MM.1S (cell line): ENCODE measurements around the gene GUCA1A.

Experiments used
- DNase-seq: peaks from one replicate; pipeline ENCODE4 v3.0.0-alpha.2; 2015
- H2AFZ ChIP-seq: fragments of 300-600 bp; sonication (generic); 2 replicates; pipeline ENCODE4 v1.6.0; 2016; ENCODE audit warnings: antibody characterized with exemption, low read length
- H3F3A ChIP-seq: fragments of 300-600 bp; sonication (generic); 2 replicates; pipeline ENCODE4 v1.6.1; 2016; ENCODE audit warnings: mild to moderate bottlenecking, antibody characterized with exemption, low read length, moderate library complexity, mixed read lengths; ENCODE audit not compliant: insufficient read depth
- H3K27ac ChIP-seq: fragments of 300-600 bp; sonication (generic); 2 replicates; pipeline ENCODE4 v1.5.1; 2016; ENCODE audit warnings: mild to moderate bottlenecking, low read length
- H3K27me3 ChIP-seq: fragments of 300-600 bp; sonication (generic); replicated peaks from 2 replicates; pipeline ENCODE4 v1.6.0; 2016; ENCODE audit warnings: low read length; ENCODE audit not compliant: insufficient read depth
- H3K36me3 ChIP-seq: fragments of 300-600 bp; sonication (generic); replicated peaks from 2 replicates; pipeline ENCODE4 v1.6.1; 2016; ENCODE audit warnings: mild to moderate bottlenecking, low read length, mixed read lengths; ENCODE audit not compliant: insufficient read depth
- H3K4me1 ChIP-seq: fragments of 300-600 bp; sonication (generic); 2 replicates; pipeline ENCODE4 v1.6.1; 2016; ENCODE audit warnings: low read length, mixed read lengths
- H3K4me2 ChIP-seq: fragments of 300-600 bp; sonication (generic); 2 replicates; pipeline ENCODE4 v1.6.0; 2016; ENCODE audit warnings: low read depth, low read length
- H3K4me3 ChIP-seq: fragments of 300-600 bp; sonication (generic); 2 replicates; pipeline ENCODE4 v1.5.1; 2016; ENCODE audit warnings: low read length, mixed read lengths
- H3K79me2 ChIP-seq: fragments of 300-600 bp; sonication (generic); 2 replicates; pipeline ENCODE4 v1.6.1; 2016; ENCODE audit warnings: mixed run types, low read length, mixed read lengths
- H3K9ac ChIP-seq: fragments of 300-600 bp; sonication (generic); 2 replicates; pipeline ENCODE4 v1.6.1; 2016; ENCODE audit warnings: low read length, mixed read lengths
- H3K9me2 ChIP-seq: fragments of 300-600 bp; sonication (generic); replicated peaks from 2 replicates; pipeline ENCODE4 v1.6.1; 2016; ENCODE audit warnings: mild to moderate bottlenecking, low read length, mixed read lengths; ENCODE audit not compliant: insufficient read depth
- H3K9me3 ChIP-seq: fragments of 300-600 bp; sonication (generic); replicated peaks from 2 replicates; pipeline ENCODE4 v1.6.1; 2016; ENCODE audit warnings: mild to moderate bottlenecking, low read length, mixed read lengths; ENCODE audit not compliant: insufficient read depth
- H4K20me1 ChIP-seq: fragments of 300-600 bp; sonication (generic); 2 replicates; pipeline ENCODE4 v1.6.1; 2016; ENCODE audit warnings: mild to moderate bottlenecking, low read length, moderate library complexity, mixed read lengths; ENCODE audit not compliant: insufficient read depth
- CTCF ChIP-seq: fragments of 300-600 bp; sonication (generic); IDR thresholded peaks from 2 replicates; pipeline ENCODE4 v1.5.1; 2016; ENCODE audit warnings: antibody characterized with exemption, low read length, mixed read lengths
- EZH2 ChIP-seq: fragments of 300-600 bp; sonication (generic); optimal IDR thresholded peaks from 2 replicates; pipeline ENCODE3; 2017; ENCODE audit warnings: low read depth, mild to moderate bottlenecking, antibody characterized with exemption, low read length, mixed read lengths
- EZH2phosphoT487 ChIP-seq: fragments of 300-600 bp; sonication (generic); IDR thresholded peaks from 2 replicates; pipeline ENCODE4 v1.6.1; 2018; ENCODE audit warnings: antibody characterized with exemption, low read length

Gene GUCA1A

GRCh38 chr6:42137194-42137753 is 35.9 kb upstream of the GUCA1A start:
- H3K4me3 ChIP-seq = no peak overlapping the region
- no peak overlapping the region for H2AFZ ChIP-seq
- no peaks in the 10 kb centered on the region for H3F3A ChIP-seq
- H3K79me2 ChIP-seq = no peaks in the 10 kb centered on the region
- no peak for DNase-seq
- TF ChIP-seq CTCF (no peak), EZH2 (no peak), EZH2phosphoT487 (no peak)
- no peaks in the 10 kb centered on the region for H3K9me2 ChIP-seq
- H3K9me3 ChIP-seq = no peaks in the 10 kb centered on the region
- no peak overlapping the region for H3K9ac ChIP-seq
- H3K27me3 ChIP-seq = peaks cover 11% of the 10 kb centered on the region
- no peaks in the 10 kb centered on the region for H3K36me3 ChIP-seq
- no peak overlapping the region for H3K27ac ChIP-seq
- H3K4me2 ChIP-seq = no peak overlapping the region
- H3K4me1 ChIP-seq = no peaks in the 10 kb centered on the region
- H4K20me1 ChIP-seq = no peaks in the 10 kb centered on the region

- Histone ChIP-seq H3K4me1 (no peaks in the 10 kb centered on the region), H3K27ac (no peak overlapping the region), H3K4me2 (no peak overlapping the region)
These were observed 35.0 kb upstream of the GUCA1A start for GRCh38 chr6:42138190-42138589.

GRCh38 chr6:42138630-42139619 is 34.2 kb upstream of the GUCA1A start:
- no peak for TF ChIP-seq EZH2phosphoT487
- TF ChIP-seq EZH2 = no peak
- no peak for TF ChIP-seq CTCF
- Histone ChIP-seq H3K27me3 (peaks cover 19% of the 10 kb centered on the region), H3K9ac (no peak overlapping the region), H4K20me1 (no peaks in the 10 kb centered on the region), H3K4me1 (no peaks in the 10 kb centered on the region), H3K27ac (no peak overlapping the region), H3F3A (no peaks in the 10 kb centered on the region), H3K9me3 (no peaks in the 10 kb centered on the region), H3K9me2 (no peaks in the 10 kb centered on the region), H3K4me2 (no peak overlapping the region), H2AFZ (no peak overlapping the region), H3K79me2 (no peaks in the 10 kb centered on the region), H3K4me3 (no peak overlapping the region), H3K36me3 (no peaks in the 10 kb centered on the region)
- no peak for DNase-seq

More at GRCh38 chr6:42138190-42138589, 35.0 kb upstream of the GUCA1A start:
- no peaks in the 10 kb centered on the region for H3K9me2 ChIP-seq
- TF ChIP-seq CTCF = no peak
- TF ChIP-seq EZH2phosphoT487 = no peak
- TF ChIP-seq EZH2 = no peak
- no peaks in the 10 kb centered on the region for H3K36me3 ChIP-seq
- no peaks in the 10 kb centered on the region for H3F3A ChIP-seq
- no peak overlapping the region for H3K4me3 ChIP-seq
- no peak for DNase-seq
- no peak overlapping the region for H3K9ac ChIP-seq
- H4K20me1 ChIP-seq = no peaks in the 10 kb centered on the region
- no peak overlapping the region for H2AFZ ChIP-seq
- H3K27me3 ChIP-seq = peaks cover 19% of the 10 kb centered on the region
- H3K9me3 ChIP-seq = no peaks in the 10 kb centered on the region
- H3K79me2 ChIP-seq = no peaks in the 10 kb centered on the region
